Transverse colon (tissue), 4 donors: ENCODE measurements around the gene ERGIC1.

ENCODE experiments used
- EP300 ChIP-seq: sonication (generic); formaldehyde crosslinking; IDR thresholded peaks from one replicate; pipeline ENCODE4 v1.6.1; 2017; ENCODE audit warnings: antibody characterized with exemption, low read depth
- POLR2AphosphoS5 ChIP-seq, 3 donors: sonication (generic); formaldehyde crosslinking; IDR thresholded peaks; one replicate each; pipeline ENCODE4 v1.6.1; 2016; ENCODE audit warnings: antibody characterized with exemption in 3 of 3
- TF ChIP-seq, protein P1 (sequence below), 5 experiments: fragments of 200-600 bp in 3 of 5; fragments of 450-650 bp in 2 of 5; sonication (generic) in 3 of 5; IDR thresholded peaks; 1 replicate in 2 of 5; 2 replicates in 3 of 5; pipeline ENCODE4 v1.5.1; 2016 to 2017; ENCODE audit warnings: antibody characterized with exemption in 5 of 5, inconsistent platforms in 3 of 5, mild to moderate bottlenecking in 2 of 5, moderate library complexity in 1 of 5

DNA sequence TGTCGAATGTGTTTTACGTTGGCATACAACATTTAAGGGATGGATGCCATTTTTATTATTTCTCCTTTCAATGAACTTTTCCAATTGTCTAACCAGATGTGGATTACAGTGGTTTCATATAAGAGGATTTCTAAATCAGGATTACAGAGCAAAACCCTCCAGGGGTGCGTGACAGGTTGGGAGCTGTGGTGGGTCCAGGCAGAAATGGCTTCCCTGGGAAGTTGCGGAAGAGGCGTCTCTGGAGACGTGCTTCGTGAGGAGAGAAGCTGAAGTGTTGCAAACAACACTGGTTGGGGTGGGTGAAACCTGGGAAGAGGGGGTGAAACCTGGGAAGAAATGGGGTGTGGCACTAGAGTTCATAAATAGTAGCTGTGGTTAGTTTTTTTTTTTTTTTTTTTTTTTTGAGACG is 120.7 kb downstream of the ERGIC1 start:
- TF ChIP-seq, protein P1, sequence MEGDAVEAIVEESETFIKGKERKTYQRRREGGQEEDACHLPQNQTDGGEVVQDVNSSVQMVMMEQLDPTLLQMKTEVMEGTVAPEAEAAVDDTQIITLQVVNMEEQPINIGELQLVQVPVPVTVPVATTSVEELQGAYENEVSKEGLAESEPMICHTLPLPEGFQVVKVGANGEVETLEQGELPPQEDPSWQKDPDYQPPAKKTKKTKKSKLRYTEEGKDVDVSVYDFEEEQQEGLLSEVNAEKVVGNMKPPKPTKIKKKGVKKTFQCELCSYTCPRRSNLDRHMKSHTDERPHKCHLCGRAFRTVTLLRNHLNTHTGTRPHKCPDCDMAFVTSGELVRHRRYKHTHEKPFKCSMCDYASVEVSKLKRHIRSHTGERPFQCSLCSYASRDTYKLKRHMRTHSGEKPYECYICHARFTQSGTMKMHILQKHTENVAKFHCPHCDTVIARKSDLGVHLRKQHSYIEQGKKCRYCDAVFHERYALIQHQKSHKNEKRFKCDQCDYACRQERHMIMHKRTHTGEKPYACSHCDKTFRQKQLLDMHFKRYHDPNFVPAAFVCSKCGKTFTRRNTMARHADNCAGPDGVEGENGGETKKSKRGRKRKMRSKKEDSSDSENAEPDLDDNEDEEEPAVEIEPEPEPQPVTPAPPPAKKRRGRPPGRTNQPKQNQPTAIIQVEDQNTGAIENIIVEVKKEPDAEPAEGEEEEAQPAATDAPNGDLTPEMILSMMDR (IDR thresholded peaks at IDR 0.05): no peak
- TF ChIP-seq EP300 (no peak), POLR2AphosphoS5 (IDR thresholded peaks at IDR 0.05) (no peak)
